ENCODE results near the gene RPL7A. TPM values are rescaled to one million over a fixed set of nuclear protein-coding genes. Genes with fewer than 3 reads are reported as not detected.
A peak's percentile ranks its signal among the peaks of the same experiment; 100 is the strongest.
"Not testable (repeated sequence)": the region's sequence is repeated elsewhere in the genome, so short reads cannot be mapped to it uniquely, and the experiment has no call there.

The RPL7A gene
- total RNA-seq, 3 donors from 2014 or later = 2,020 to 2,813 (median 2,212) TPM

DNA sequence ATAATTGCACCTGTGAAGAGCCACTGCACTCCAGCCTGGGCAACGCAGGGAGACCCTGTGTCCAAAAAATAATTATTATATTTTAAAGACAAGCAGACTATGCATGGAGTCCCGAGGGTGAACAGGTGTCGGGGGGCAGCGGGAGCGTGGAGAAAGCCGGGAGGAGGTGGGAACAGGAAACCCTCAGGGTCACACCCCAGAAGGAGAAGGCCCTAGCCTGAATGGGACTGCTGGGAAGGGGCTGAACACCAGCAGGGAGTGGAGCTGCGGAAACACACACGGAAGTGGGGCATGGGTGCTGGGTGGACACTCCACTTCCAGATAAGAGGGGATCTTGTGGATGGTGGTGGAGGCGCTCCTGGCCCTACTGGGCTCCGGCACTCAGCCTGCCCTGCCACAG lies 24.8 kb upstream of the RPL7A start:
- H3K36me3 ChIP-seq = no peaks in the 10 kb centered on the region
- no peaks in the 10 kb centered on the region for H3K27me3 ChIP-seq
- DNase-seq (ENCODE audit: low spot score in 2 of 2) = no peak
- H3K9me3 ChIP-seq = no peaks in the 10 kb centered on the region
- intact Hi-C loops (cut with DNase I; ENCODE audit: low total_unique reads) = no loop called here
- H3K27ac ChIP-seq = no peak overlapping the region
- no peaks in the 10 kb centered on the region for H3K4me1 ChIP-seq
- no peak overlapping the region for H3K4me3 ChIP-seq
- TF ChIP-seq POLR2A (IDR thresholded peaks at IDR 0.05) (no peak), POLR2AphosphoS5 (IDR thresholded peaks at IDR 0.05) (no peak)
- TF ChIP-seq, protein P1, sequence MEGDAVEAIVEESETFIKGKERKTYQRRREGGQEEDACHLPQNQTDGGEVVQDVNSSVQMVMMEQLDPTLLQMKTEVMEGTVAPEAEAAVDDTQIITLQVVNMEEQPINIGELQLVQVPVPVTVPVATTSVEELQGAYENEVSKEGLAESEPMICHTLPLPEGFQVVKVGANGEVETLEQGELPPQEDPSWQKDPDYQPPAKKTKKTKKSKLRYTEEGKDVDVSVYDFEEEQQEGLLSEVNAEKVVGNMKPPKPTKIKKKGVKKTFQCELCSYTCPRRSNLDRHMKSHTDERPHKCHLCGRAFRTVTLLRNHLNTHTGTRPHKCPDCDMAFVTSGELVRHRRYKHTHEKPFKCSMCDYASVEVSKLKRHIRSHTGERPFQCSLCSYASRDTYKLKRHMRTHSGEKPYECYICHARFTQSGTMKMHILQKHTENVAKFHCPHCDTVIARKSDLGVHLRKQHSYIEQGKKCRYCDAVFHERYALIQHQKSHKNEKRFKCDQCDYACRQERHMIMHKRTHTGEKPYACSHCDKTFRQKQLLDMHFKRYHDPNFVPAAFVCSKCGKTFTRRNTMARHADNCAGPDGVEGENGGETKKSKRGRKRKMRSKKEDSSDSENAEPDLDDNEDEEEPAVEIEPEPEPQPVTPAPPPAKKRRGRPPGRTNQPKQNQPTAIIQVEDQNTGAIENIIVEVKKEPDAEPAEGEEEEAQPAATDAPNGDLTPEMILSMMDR (IDR thresholded peaks at IDR 0.05) = no peak

DNA sequence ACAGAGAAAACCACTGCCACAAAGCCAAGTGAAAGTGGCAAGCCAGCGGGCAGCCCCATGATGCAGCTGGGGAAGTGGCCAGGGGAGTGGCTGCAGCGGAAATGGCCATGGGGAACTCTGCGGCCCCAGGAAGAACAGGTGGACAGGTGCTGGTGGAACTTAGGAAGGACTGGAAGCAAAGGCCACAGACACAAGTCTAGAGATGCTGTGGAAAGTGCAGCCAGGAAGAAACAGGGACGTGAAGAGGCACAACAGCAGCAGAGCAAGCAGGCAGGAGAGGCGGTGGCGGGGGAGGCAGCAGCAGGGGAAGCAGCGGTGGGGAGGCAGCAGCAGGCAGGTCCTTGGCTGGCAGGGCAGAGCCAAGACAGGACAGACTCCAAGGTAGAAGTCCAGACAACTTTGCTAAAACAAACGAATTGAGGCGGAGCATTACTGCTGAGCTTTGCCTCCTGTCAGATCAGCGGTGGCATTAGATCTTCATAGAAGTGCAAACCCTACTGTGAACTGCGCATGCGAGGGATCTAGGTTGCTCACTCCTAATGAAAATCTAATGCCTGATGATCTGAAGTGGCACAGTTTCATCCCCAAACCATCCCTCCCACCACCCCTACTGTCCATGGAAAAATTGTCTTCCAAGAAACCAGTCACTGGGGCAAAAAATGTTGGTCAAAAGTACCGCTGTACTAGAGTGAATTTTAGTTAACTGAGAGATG lies 23.9 kb upstream of the RPL7A start:
- Histone ChIP-seq H3K4me3 (no peak overlapping the region), H3K27ac (no peak overlapping the region), H3K27me3 (no peaks in the 10 kb centered on the region), H3K36me3 (no peaks in the 10 kb centered on the region), H3K9me3 (no peaks in the 10 kb centered on the region), H3K4me1 (no peaks in the 10 kb centered on the region)
- intact Hi-C loops (cut with DNase I; ENCODE audit: low total_unique reads) = no loop called here
- TF ChIP-seq POLR2A (IDR thresholded peaks at IDR 0.05) (no peak), POLR2AphosphoS5 (IDR thresholded peaks at IDR 0.05) (no peak)
- TF ChIP-seq, protein P1 (IDR thresholded peaks at IDR 0.05) = no peak
- DNase-seq (ENCODE audit: low spot score in 2 of 2) = no peak

GRCh38 chr9:133327021-133327420 lies 21.0 kb upstream of the RPL7A start:
- intact Hi-C loops (cut with DNase I; ENCODE audit: low total_unique reads); H3K27ac ChIP-seq; DNase-seq (ENCODE audit: low spot score in 2 of 2): not testable (repeated sequence)

DNA sequence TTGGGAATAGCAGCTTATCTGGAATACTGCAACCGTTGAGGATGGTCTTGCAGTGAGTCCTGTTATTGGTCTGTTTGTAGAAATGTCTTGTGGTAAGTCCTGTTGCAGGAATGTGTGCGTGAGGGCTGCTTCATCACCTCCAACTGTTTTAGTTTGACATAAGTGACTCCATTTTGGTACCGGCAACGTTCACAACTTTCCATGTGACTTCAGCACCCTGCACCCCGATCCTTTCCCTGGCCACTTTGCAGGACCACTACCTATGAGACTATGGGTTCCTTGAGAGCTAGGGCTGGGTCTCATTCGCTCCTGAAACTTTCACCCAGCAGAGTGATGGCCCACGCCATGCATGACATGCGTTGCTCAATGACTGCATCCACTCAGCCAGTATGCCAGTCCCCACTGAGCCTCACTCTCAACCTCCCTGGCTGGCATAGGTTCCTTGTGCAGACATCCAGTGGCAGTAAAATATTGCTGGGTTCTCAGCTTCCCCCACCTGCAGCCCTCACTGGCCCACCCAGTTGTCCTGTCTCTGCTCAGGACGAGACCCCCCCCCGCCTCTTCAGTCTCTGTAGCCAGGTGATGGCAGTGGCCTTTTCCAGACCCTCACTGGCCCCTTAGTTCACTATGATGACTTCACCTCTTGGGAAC lies 20.1 kb upstream of the RPL7A start:
- no peaks in the 10 kb centered on the region for H3K27me3 ChIP-seq
- H3K4me1 ChIP-seq = no peaks in the 10 kb centered on the region
- H3K4me3 ChIP-seq = no peak overlapping the region
- no peak overlapping the region for H3K27ac ChIP-seq
- peaks cover 9% of the 10 kb centered on the region for H3K36me3 ChIP-seq
- H3K9me3 ChIP-seq = no peaks in the 10 kb centered on the region
- intact Hi-C loops (cut with DNase I; ENCODE audit: low total_unique reads) = no loop called here
- TF ChIP-seq, protein P1 (IDR thresholded peaks at IDR 0.05) = no peak
- TF ChIP-seq POLR2A (IDR thresholded peaks at IDR 0.05) = no peak
- TF ChIP-seq POLR2AphosphoS5 (IDR thresholded peaks at IDR 0.05) = no peak
- DNase-seq (ENCODE audit: low spot score in 2 of 2) = no peak

More at GRCh38 chr9:133327021-133327420, 21.0 kb upstream of the RPL7A start:
- H3K27me3 ChIP-seq, H3K4me1 ChIP-seq, H3K36me3 ChIP-seq, H3K4me3 ChIP-seq, H3K9me3 ChIP-seq: not testable (repeated sequence)

GRCh38 chr9:133329306-133330156 lies 18.5 kb upstream of the RPL7A start:
- H3K4me1 ChIP-seq; H3K36me3 ChIP-seq; H3K27me3 ChIP-seq; DNase-seq (ENCODE audit: low spot score in 2 of 2); H3K4me3 ChIP-seq; intact Hi-C loops (cut with DNase I; ENCODE audit: low total_unique reads); H3K27ac ChIP-seq; H3K9me3 ChIP-seq: not testable (repeated sequence)
- TF ChIP-seq, protein P1 (IDR thresholded peaks at IDR 0.05) = peak in 2 of 3 donors; percentile 42 to 48
